ENCODE measurements around the gene RBMS3.

- TF ChIP-seq CTCF (IDR thresholded peaks at IDR 0.05) (no peak), POLR2A (IDR thresholded peaks at IDR 0.05) (no peak)
These were observed 450.2 kb downstream of the RBMS3 start for GRCh38 chr3:29731050-29731449.
